Measurements from ENCODE around the gene NR3C1.

Gene NR3C1

DNA sequence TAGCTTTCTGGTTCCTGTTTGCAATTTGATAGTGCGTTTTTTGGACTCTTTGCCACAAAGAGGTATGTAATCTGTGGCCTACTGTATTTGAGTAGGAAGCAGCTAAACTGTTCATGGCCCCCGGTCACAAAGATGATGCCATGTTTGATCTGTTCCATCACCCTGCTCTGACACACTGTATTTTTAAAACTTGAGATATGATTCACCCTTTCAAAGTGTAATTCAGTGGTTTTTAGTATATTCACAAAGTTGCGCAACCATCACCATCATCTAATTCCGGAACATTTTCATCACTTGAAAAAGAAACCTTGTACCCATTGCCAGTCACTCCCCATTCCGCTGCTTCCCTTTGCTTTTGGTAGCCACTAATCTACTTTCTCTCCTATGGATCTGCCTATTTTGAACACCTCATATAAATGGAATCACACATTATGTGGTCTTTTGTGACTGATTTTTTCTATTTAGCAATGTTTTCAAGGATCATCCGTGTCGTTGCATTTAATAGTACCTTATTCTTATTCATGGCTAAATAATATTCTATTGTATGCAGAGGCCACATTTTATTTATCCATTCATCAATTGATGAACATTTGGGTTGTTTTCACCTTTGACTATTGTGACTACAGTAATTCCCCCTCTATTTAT lies 141.6 kb downstream of the NR3C1 start:
- DNase-seq (ENCODE audit: low read depth in 2 of 2) = no peak

DNA sequence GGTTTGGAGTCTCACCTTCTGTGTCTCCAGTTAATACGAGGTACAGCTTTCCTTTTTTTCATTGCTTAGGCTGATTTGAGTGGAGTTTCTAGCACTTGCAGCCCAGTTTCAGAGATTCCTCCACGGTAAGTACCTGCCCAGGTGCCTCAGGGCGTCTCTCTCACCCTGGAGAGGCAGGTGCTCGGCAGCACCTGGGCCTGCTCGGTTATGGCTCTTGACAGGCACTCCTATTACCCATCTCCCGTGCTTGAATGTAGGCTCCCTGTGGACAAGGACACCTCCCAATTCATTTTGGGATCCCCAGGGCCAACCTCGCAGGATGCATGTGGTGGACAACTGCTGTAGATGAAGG lies 144.3 kb downstream of the NR3C1 start:
- DNase-seq (ENCODE audit: low read depth in 2 of 2) = no peak

GRCh38 chr5:143258559-143259253 lies 144.8 kb downstream of the NR3C1 start:
- no peak for DNase-seq (ENCODE audit: low read depth in 2 of 2)

DNA sequence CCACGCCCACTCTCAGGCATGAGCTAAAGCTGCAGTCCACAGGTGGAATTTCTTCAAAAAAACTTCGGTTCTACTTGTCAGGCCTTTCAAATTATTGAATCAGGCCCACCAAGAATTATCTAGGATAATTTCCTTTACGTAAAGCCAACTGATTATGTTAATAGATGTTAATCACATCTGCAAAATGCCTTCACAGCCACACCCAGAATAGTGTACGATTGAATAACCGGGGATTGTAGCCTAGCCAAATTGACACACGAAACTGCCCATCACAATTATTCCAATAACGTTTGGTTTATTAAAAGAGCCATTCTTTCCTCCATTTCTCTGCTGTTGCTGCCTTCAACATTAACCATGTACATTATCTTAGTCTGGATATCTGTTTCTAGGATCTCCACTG lies 148.7 kb downstream of the NR3C1 start:
- DNase-seq (ENCODE audit: low read depth in 2 of 2) = no peak

DNA sequence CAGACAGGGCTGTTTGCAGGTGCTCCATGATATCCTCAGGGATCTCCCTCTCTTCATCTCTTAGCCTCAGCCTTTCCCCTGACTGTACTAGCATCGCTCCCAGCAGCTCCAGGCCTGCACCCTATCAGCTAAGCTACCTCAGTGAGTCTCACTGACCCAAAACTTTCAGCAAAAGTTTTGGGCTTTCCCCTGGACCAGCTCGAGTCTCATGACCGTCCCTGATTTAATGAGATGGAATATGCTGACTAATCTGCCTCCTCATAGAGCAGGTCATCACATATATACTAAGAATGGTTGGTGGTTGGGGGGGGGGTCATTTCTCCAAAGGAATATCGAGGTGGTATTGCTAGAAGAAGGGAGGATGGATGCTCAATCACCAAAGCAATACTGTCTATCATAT lies 151.5 kb downstream of the NR3C1 start:
- no peak for DNase-seq (ENCODE audit: low read depth in 2 of 2)

- no peak for DNase-seq (ENCODE audit: low read depth in 2 of 2)
Measured at GRCh38 chr5:143251190-143251589, 152.3 kb downstream of the NR3C1 start.

DNA sequence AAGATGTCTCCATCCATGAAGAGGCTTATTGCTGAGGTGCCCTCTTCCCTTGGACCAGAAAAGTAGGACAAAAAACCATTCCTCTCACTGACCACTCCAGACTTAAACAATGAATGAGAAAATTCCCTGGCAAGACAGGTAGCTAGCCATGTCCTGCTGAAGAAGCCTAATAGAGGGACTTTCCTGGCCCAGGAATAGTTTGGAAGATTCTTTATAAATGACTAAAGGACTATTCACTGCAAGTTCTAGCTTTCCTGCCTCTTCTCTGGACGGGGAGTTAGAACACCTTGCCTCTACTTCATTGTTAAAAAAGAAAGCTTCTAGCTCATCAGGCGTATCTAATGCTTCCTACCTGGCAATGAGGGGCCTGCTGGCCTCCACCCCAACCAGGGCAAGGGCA lies 153.6 kb downstream of the NR3C1 start:
- DNase-seq (ENCODE audit: low read depth in 2 of 2) = no peak

GRCh38 chr5:143248822-143249579 lies 154.5 kb downstream of the NR3C1 start:
- DNase-seq (ENCODE audit: low read depth in 2 of 2) = no peak

- no peak for DNase-seq (ENCODE audit: low read depth in 2 of 2)
Measured at GRCh38 chr5:143248391-143248790, 155.1 kb downstream of the NR3C1 start.

- no peak for DNase-seq (ENCODE audit: low read depth in 2 of 2)
Measured at GRCh38 chr5:143247134-143247815, 156.2 kb downstream of the NR3C1 start.

- no peak for DNase-seq (ENCODE audit: low read depth in 2 of 2)
Measured at GRCh38 chr5:143245929-143246561, 157.4 kb downstream of the NR3C1 start.

DNA sequence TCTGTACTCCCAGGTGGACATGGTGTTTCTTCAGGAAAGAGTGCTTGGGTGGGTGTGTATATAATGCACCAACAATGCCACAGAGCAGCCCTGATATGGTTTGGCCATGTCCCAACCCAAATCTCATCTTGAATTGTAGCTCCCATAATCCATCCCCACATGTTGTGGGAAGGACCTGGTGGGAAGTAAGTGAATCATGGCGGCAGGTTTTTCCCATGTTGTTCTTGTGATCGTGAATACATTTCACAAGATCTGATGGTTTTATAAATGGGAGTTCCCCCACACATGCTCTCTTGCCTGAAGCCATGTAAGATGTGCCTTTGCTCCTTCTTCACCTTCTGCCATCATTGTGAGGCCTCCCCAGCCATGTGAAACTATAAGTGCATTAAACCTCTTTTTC lies 158.5 kb downstream of the NR3C1 start:
- no peak for DNase-seq (ENCODE audit: low read depth in 2 of 2)

DNA sequence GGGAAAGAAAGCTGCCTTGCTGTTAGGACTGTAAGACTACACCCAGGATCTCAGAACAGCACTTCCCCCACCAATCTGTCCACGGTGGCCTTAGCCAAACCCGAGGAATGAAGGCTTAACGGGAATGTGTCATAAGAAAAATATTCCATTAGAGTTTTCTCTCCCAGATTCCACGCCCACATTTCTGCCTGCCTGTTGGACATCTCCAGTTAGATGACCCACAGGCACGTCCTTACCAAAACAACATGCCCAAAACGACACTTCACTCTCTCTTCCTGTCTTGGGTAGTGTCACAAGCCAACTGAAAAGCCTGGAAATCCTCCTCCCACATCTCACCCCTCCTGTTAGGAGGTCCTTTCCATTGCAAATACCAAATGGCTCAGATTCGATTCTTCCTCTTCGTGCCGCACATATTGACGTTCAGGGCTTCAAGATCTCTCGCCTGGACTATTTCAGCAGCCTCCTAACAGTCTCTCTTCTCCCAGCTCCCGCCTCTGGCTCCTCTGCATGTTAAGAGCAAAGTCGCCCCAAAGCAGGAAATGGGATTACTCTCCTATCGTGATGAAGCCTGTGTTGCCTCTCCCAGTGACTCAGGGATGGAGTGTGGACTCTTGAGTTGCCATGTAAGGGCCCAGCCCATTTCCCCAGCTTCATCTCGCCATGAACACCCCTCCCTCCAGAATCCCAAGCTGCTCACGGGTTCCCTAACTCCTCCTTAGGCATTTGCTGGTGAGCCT lies 159.3 kb downstream of the NR3C1 start:
- DNase-seq (ENCODE audit: low read depth in 2 of 2) = no peak

DNA sequence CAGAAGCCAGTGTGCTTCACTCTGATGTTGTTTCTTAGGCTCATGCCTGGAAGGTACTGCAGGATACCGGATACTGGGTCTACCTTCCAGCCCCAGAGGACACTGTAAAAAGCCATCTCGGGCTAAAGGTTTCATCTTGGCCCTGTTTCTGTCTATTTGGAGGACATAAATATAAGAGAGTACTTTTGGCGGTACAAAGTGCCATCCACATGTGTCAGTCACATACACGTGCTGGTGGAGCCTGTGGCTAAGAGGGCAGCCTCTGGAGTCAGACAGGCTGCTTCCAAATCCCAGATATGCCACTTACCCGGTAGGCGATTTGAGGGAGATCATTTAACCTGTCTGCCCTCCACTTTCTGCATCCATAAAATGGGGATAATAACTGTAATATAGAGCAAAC lies 160.4 kb downstream of the NR3C1 start:
- DNase-seq (ENCODE audit: low read depth in 2 of 2) = no peak

DNA sequence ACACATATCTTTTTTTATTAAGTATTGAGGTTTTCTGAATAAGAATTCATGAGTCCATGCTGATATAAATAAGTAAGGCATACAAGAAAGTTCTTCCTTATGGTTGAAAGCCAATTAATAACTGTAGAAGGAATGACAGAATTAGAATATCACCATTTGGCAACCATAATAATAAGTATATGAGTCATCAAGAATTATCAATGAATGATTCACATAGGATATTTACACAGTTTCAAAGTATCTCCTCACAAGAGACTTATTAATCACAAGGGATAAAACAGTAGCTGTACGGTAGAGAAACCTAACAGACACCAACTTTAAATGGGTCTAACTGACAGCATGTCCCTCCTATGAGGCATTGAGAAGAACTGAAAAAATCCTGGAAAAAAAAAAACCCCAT lies 161.6 kb downstream of the NR3C1 start:
- DNase-seq (ENCODE audit: low read depth in 2 of 2) = no peak

DNA sequence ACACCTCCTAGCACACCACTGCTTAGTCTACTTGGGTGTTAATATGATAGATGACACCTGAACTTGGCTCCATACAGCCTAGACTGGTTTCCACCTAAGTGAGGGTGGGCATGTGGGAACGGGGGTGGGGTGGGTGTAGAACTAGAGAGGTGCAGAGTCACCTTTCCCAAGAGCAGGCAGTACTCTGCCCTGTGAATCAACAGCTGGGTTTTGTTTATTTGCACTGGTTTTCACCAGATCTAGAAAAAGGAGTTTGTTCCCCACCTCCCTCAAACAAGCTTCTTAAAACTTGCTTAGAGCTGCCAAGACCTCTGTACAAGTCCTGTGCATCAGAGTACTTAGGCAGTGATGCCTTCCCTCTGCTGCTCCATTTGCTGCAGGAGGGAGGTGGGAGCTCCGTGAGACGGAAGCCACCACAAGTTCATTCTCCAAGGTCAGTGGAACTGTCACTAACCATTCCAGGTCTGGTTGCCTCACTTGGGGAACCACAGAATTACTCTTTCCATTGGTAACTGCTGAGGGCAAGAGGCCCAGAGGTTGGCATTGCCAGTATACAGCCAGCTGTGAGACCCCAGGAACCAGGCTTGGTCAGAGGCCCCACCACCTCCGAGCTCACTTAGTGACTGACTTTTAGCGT lies 163.5 kb downstream of the NR3C1 start:
- DNase-seq (ENCODE audit: low read depth in 2 of 2) = no peak

DNA sequence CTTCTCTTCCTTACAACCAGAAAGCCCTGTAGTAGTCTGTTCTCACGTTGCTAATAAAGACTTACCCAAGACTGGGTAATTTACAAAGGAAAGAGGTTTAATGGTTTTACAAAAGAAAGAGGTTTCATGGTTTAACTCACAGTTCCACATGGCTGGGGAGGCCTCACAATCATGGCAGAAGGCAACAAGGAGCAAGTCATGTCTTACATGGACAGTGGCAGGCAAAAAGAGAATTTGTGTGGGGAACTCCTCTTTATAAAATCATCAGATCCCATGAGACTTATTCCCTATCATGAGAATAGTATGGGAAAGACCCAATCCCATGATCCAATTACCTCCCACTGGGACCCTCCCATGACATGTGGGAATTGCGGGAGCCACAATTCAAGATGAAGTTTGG lies 164.9 kb downstream of the NR3C1 start:
- DNase-seq (ENCODE audit: low read depth in 2 of 2) = no peak

DNA sequence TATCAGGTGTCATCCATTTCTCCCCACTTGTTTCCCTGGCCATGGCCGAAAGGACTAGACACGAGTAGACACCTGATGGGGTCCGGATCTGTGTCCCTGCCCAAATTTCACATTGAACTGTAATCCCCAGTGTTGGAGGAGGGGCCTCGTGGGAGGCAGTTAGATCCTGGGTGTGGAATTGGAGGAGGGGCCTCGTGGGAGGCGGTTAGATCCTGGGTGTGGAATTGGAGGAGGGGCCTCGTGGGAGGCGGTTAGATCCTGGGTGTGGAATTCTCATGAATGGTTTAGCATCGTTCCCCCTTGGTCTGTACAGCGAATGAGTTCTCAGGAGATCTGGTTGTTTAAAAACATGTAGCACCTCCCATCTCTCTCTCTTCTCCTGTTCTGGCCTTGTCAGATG lies 165.8 kb downstream of the NR3C1 start:
- DNase-seq (ENCODE audit: low read depth in 2 of 2) = no peak

GRCh38 chr5:143236682-143237081 lies 166.8 kb downstream of the NR3C1 start:
- DNase-seq (ENCODE audit: low read depth in 2 of 2) = no peak

- DNase-seq (ENCODE audit: low read depth in 2 of 2) = no peak
Measured at GRCh38 chr5:143235423-143235822, 168.1 kb downstream of the NR3C1 start.
